ENCODE measurements around the gene DCAF11.
A peak's percentile ranks its signal among the peaks of the same experiment; 100 is the strongest.

DCAF11 gene

DNA sequence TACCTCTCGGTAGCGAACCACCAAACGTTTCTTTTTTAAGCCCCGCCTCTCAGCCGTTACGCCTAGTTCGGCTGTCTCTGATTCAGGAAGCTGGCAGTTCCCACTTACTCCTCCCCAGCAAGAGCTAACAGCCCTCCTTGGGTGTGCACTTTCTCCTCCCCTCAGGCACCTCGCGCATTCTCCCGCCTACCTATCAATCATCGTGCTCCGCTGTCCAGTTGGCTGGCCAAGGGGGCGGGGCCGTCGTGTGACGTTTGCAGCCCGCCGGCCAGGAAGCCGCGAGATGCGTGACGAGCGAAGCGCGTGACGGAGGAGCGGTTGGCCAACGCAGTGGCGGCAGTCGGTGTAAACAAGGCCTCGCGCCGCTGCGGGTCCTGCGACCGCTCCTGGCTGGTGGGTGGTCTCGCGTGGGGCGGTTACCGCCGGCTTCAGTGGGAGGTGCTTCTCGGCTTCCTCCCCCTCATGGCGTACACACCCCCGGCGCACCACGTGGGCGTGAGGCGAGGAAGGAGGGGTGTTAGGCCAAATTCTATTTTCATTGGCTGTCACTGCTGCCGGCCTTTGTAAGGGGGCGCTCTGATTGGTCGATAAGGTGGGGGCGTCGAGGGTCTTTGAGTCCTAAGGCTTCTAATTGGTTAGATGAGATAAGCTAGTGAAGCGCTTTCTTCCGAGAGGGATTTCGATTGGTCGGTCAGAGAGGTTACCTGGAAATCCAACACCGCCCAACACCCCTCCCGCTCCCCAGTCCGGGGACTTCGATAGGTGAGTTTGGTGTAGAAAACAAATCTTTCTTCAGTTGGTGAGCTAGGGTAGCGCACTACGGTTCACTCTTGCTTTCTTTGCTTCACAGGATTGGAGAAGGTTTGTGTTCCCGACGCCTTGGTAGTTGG lies at the start of gene DCAF11, which contains the start of gene NRL:
Gene DCAF11, plus strand, starts transcription at position 246 of the 890 bp plus-strand sequence. CDS start 818 bp downstream, outside the sequence.
Gene NRL, minus strand, starts transcription at position 418 of the 890 bp plus-strand sequence. CDS start 32,101 bp downstream, outside the sequence.
- DNase-seq, result peak; percentile 100

DNA sequence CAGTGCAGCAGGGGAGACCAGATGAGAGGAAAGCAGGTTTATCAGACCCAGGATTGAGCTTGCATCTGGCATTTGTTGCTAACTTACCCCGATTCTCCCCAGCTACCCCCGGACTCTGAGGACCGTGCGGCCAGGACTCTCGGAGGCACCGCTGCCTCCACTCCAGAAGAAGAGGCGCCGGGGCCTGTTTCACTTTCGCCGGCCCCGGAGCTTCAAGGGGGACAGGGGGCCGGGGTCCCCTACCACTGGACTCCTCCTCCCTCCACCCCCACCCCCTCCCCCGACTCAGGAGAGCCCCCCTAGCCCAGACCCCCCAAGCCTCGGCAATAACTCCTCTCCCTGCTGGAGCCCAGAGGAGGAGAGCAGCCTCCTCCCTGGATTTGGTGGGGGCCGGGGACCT lies 49.7 kb upstream of the DCAF11 start:
- DNase-seq, result no peak

DNA sequence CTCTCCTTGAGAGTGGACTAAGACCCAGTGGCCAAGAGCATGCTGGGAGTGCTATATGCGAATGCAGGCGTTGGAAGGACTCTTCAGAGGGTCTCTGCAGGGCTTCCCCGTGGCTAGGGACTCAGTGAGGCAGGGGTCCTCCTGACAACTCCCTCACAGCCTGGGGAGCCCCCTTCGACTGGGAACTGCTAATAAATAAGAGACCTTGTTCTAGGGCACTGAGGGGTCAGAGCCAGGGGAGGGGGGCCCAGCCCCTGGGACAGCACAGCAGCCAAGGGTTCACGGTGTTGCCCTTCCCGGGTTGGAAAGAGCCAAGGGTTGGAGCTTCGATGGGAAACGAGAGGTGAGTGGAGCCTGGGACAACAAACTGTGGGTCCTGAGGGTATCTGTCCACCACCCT lies 49.2 kb upstream of the DCAF11 start:
- DNase-seq, result no peak

DNA sequence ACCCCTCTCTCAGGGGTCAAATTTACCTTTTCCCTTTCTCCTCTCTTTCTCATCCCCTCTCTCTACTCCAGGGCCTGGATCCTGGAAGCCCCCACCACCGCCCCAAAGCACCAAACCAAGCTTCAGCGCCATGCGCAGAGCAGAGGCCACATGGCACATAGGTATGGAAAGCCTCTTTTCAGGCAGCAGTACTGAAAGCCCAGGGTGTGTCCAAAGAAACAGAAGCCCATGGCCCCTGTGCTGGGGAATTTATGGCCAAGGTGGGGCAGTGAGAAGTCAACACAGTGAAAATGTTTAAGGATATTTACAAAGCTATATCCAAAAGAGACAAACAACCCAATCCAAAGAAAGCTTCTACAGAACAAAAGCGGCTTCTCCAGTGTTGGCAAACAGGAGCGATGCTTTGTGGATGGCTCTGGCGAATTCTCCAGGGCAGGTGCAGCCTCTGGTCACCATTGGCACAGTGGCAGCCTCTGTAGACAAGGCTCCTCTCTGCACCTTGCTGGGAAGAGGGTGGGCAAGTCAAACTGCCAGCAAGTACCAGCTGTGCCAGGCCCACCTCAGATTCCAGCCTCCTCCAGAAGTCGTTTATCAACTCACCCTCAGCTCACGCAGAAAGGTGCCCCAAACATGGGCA lies 48.0 kb upstream of the DCAF11 start:
- DNase-seq, result no peak

DNA sequence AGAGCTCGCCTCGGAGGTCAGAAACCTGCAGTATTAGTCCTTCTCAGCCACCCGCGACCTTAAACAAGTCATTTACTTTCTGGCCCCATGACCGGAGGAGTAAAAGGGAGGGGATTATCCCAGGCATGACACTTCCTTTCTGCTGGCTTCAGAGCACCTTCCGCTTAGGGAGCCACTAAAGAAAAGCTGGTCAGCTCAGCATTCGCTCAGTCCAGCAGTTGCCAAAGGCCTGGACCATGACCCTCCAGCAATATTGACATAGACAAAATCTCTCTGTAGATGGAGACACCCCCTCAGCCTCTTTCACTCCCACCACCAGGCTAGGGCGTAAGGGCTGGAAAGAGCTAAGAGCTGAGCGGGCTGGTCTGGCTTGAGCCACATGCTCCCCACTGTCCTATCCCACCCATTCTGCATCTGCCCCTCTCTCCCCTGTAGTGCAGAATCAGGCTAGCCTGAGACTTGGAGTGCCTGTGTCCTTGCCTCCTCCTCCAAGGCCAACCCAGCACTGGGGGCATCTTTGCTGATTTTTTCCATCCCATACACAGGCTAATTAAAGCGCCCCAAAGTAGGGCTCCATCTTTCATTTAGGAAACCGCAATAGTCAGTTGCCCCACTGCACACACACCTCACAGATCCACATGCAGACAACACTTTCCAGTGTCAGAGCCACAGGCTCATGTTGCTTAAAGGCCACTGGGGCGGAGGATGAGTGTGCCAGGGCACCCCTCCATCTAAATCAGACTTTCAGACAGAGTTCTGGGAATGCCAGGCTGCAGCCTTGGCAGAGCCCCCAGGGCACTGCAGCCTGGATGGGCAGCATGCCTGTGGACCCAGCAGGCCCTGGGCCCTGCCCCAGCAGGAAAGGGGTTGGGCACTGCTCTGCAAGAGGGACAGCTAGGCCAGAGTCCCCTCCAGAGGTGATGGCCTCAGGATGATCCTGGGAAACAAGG lies 47.2 kb upstream of the DCAF11 start:
- no peak for DNase-seq

DNA sequence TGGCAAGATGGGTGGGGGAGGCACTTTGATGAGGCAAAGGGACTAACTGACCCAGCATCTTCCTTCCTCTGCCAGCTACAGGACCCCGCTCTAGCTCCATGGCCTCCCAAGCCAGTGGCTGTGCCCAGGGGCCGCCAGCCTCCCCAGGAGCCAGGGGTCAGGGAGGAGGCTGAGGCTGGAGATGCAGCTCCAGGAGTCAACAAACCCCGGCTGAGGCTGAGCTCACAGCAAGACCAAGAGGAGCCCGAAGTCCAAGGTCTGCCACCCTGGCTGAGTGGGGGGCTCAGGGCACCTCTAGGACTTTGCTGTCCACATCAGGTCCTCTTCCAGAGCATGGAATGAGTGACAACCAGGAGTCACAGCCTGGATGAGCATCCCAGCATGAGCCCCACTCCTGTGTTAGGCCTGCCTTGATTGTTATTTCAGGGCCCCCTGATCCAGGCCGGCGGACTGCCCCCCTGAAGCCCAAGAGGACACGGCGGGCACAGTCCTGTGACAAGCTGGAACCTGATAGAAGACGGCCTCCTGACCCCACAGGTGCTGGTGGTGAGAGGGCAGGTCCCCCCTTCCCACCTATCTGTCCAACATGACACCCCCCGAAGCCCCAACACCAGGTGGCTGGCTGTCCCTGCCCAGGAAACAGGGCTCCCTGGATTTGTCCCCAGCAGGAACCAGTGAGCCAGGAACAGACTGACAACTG lies 45.7 kb upstream of the DCAF11 start:
- no peak for DNase-seq

DNA sequence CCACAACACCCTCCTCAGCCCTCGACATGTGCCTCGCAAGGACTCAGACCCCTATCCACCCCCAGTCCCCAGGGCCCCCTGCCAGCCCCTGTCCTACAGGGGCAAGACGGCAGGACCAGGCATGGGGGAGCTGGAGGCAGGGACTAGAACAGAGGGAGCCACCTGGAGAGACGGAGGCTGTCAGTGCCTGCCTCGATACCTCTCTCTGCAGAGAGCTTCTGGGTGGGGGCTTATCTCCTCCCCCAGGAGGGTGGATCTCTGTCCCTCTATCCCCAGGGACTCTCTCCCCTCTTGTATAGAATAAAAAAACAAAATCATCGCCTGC lies 45.2 kb upstream of the DCAF11 start:
- DNase-seq, result no peak

DNA sequence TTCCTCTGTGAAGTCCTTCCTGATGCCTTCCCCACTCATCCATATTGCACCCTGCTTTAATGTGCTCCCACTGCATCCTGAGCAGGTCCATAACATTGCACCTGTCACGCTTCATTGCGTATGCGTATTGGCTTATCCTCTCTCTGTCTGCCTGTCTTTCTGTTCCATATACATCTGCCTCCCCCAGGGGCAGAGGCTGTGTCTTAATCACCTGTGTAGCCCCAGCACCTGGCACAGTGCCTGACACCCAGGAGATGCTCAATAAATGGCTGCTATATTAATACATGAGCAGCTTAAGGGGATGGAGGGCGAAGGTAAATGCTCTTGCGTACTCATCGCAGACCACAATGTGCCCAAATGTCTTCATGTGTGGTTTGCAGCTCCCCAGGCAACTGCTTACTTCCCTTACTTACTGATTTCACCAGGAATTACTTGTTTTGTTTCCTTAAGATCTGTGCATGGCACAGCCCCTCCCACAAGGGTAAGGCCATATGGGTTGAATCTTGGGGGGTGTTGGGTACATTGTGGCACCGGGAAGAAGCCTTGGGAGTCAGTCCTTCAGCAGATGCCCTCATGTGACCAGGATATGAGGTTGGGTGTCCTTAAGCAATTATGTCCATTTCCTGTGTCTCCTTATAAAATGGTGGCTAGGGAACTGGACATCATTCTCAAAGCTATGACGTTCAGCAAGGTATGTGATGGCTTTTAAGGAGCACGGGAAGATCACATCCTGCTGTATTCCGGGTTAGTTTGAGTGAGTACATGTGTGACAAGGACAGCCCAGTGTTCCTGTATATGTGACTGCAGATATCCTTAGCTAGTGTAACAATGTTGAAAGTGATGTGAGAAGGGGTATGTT lies 44.1 kb upstream of the DCAF11 start:
- peak; percentile 59 for DNase-seq

DNA sequence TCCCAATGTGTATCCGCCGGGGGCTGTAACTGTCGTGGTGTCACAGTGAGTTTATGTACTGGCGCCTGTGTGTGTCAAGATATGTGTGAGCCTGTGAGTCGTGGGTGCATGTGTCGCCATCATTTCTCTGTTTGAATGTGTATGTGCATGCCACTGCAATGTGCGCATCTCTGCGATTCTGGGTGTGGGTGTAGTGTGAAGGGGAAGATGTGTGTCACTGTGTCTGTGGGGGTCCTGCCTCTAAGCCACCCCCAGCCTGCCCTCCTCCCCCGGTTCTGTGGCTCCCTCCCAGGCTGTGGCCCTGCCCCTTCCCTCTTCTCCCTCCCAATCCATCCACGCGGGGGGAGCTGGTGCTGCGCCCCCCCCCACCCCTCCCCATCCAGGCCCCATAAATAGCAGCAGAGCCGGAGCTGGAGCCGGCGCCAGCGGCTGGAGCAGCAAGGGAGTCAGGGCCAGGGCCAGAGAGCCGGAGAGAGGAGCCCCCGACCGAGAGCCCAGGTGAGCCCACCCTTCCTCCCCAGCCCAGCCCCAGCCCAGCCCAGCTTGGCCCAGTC lies 43.4 kb upstream of the DCAF11 start, which contains the start of gene CPNE6:
Gene CPNE6, plus strand, starts transcription at position 419 of the 554 bp plus-strand sequence. CDS start 1,375 bp downstream, outside the sequence.
- no peak for DNase-seq

DNA sequence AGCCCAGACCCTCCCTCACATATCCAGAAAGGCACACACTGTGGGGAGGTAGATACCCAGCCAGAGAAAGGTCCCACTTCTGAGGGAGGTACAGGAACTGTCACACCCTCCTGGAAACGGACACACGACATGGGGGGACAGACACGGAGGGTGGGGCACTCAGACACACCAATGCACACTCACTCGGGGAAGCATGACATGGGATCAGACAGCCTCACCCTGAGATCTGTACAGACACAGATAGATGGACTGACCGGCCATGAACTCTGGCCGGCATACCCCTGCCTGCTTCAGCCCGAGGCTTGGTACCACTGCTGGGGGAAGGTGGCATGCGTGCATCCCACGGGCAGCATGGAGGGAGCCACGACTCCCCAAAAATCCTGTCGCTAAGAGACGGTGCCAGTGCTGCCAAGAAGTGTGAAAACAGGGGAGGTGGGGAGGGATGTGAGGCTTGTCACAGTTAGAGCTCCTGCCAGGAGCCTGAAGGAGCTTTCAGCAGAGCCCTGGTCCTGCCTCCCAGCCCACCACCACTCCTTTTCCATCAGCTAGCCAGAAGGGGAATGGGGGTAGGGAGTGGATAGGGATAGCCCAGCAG lies 42.6 kb upstream of the DCAF11 start:
- no peak for DNase-seq

DNA sequence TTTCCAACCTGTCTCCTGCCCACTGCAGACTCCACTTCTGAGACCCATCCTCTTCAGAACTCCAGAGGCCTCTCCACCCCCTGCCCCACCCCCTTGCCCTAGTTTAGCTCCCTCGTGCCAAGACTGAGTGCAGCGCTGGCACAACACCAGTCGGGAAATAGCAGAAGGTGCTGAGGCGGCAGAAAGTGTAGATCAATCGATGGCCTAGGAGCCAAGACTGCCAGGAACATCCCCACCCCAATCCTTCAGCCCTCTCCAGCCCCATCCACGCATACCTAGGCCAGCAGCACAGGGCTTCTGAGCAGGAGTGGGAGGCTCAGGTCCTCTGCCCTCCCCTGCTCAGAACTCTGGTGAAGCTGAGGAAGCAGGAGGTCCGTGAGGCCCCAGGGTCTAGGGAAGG lies 42.1 kb upstream of the DCAF11 start:
- peak; percentile 76 for DNase-seq

DNA sequence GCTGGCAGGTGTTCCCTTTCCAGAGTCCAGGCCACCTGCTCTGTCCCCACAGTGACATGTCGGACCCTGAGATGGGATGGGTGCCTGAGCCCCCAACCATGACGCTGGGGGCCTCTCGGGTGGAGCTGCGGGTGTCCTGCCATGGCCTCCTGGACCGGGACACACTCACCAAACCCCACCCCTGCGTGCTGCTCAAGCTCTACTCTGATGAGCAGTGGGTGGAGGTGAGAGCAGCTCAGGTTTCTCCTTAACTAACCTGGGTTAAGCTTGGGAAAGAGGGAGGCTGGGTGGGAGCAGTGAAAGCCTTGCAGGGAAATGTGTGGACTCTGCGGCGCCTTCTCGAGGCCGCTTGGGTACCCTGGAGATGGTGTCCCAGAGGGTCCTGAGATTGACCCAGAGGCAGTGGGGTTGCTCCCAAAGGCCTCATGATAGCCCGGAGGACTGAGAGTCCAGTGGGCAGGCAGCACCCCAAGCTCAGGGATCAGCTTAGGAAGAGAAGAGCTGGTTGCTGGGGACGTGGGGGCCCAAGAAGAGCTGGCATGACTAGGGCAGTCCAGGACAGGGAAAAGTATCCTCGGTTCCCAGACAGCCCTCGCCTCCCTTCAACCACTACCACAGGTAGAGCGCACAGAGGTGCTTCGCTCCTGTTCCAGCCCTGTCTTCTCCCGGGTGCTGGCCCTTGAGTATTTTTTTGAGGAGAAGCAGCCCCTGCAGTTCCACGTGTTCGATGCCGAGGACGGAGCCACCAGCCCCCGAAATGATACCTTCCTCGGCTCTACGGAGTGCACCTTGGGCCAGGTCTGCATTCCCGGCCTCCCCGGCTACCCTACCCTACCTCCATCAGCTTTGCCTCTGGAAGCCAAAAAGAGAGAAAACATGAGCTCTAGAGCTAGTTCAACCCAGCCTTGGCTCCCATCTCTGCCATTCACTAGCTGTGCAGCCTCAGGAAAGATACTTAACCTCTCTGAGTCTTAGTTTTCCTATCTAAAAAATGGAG lies 41.4 kb upstream of the DCAF11 start:
- DNase-seq, result no peak

DNA sequence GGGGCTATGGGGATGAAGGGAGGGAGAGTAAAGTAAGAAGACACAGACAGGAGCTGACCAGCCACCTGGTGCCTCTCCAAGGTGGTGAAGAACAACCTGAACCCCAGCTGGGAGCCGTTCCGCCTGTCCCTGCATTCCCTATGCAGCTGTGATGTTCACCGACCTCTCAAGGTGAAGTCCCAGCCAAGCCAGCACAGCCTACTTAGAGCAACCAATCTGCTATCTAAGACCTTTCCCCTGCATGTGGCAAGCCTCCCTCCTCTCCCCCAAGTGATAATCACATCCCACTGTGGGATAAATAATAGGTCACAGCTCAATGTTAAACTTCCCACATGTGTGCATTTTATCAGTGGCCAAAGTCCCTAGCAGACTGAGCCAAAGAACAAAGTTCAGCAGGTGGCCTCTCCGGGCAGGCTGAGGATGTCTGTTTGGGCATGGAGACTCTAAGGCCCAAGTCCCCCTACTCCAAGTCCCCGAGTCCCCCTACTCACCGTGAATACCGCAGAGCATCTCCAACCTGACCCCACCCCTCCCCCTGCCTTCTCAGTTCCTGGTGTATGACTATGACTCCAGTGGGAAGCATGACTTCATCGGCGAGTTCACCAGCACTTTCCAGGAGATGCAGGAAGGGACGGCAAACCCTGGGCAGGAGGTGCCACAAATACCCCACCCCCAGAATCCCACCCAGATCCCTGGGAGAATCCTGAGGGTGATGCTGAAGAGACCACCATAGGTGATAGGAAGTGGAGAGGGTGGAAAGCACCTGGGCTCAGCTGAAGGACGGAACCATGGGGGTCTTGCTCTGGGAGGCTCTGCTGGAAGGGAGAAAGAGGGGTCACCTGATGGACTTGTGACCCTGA lies 39.7 kb upstream of the DCAF11 start:
- DNase-seq, result no peak

DNA sequence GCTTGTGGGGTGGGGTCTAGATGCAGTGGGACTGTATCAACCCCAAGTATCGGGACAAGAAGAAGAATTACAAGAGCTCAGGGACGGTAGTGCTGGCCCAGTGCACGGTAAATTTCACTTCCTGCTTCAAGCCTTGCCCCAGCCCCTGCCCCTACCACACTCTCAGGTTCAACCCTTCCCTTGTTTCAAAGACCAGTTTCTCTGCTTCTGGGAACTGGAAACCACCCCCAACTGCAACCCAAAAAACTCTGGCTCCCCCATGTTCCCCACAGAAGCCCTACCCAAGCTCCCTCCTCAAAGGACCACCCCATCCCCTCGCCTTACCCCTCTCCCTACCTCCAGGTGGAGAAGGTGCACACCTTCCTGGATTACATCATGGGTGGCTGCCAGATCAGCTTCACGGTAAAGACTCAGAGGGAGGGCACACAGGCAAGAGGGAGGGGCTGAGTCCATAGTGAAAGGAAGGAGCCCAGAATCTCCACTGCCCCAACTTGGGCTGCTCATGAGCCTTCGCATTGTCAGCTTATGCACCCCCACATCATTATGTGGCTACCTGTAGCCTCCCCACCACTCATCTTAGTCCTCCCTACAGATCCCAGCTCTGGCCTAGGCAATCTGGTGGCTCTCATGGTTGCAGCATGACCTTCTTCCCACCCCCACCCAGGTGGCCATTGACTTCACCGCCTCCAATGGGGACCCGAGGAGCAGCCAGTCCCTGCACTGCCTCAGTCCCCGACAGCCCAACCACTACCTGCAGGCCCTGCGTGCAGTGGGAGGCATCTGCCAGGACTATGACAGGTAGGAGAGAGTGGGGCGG lies 38.9 kb upstream of the DCAF11 start:
- no peak for DNase-seq

DNA sequence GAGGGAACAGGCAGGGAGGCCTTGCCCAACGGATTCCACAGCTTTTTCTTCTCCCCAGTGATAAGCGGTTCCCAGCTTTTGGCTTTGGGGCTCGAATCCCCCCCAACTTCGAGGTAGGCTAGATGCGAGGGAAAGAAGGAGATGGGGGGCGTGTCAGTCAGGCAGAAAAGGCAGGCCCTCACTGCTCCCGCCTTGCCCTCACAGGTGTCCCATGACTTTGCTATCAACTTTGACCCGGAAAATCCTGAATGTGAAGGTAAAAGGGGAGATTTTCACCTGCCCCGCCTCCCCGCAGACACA lies 38.3 kb upstream of the DCAF11 start:
- no peak for DNase-seq

DNA sequence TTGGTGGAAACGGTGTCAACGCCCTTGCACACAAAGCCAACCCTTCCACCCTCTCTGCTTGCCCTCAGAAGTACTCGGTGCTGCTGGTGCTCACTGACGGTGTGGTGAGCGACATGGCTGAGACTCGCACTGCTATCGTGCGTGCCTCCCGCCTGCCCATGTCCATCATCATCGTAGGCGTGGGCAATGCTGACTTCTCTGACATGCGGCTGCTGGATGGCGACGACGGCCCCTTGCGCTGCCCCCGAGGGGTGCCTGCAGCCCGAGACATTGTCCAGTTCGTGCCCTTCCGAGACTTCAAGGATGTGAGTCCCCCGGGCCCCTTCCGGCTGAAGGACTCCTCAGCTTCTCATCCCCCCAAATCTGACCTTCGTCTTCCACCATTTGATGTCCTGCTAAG lies 37.5 kb upstream of the DCAF11 start:
- no peak for DNase-seq

DNA sequence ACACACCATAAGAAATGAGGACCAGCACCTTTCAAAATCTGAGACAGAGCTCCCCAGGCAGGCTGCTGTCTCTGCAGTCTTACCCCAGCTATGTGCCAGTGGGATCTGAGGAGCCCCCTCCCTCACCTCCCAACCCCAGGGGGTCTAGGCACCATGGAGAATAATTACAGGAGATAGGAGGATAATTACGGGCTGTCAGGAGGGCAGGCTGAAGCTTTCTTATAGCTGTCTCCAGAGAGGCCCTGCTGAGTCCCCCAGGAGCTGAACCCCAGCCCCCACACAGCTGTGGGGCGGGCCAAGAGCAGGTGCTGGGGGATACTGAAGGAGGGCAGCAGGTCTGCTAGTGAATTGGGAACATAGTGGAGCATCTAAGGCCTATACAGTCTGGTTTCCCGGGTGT lies 36.4 kb upstream of the DCAF11 start:
- DNase-seq, result no peak

Measured in DMS79 (cell line).